A673 (cell line): Measurements from ENCODE around the gene HOMEZ.

ENCODE experiments used
- CTCF ChIP-seq: fragments of 300-800, 200-600 bp; sonication (generic); conservative IDR thresholded peaks from 2 replicates; pipeline ENCODE4 v1.5.1; 2017; ENCODE audit warnings: low read depth, mild to moderate bottlenecking, antibody characterized with exemption, low read length, moderate library complexity, mixed read lengths
- EZH2 ChIP-seq: fragments of 200-600 bp; sonication (generic); IDR thresholded peaks from 2 replicates; pipeline ENCODE4 v1.6.1; 2017; ENCODE audit warnings: borderline replicate concordance, low read depth, mild to moderate bottlenecking, mixed read lengths, antibody characterized with exemption, low read length; ENCODE audit not compliant: poor library complexity, severe bottlenecking

GRCh38 chr14:23297611-23298277 is 11.8 kb upstream of the HOMEZ start:
- no peak for TF ChIP-seq EZH2
- TF ChIP-seq CTCF, result no peak
